IMR-90 (cell line): ENCODE measurements around the gene ADAMTS3.

Experiments
- CHD1 ChIP-seq: IDR thresholded peaks from 2 replicates; pipeline ENCODE4 v1.6.1; 2012; ENCODE audit warnings: low read depth, low read length, improper control_type of control experiment
- CTCF ChIP-seq: conservative IDR thresholded peaks from 2 replicates; pipeline ENCODE4 v1.5.1; 2012; ENCODE audit warnings: mild to moderate bottlenecking, low read depth, low read length, improper control_type of control experiment
- POLR2A ChIP-seq: IDR thresholded peaks from 2 replicates; pipeline ENCODE4 v1.6.1; 2012; ENCODE audit warnings: mild to moderate bottlenecking, low read depth, low read length
- RFX5 ChIP-seq: IDR thresholded peaks from 2 replicates; pipeline ENCODE4 v1.8.0; 2012; ENCODE audit warnings: low read depth, mild to moderate bottlenecking, low read length, moderate library complexity
- SMC3 ChIP-seq: fragments of 150-350 bp; IDR thresholded peaks from 2 replicates; pipeline ENCODE4 v1.6.1; 2016; ENCODE audit warnings: low read depth, mild to moderate bottlenecking, antibody characterized with exemption, low read length, moderate library complexity
- USF2 ChIP-seq: fragments of 150-350 bp; IDR thresholded peaks from 2 replicates; pipeline ENCODE4 v1.6.1; 2017; ENCODE audit warnings: mild to moderate bottlenecking, antibody characterized with exemption, low read length, low read depth
- TF ChIP-seq, protein P1 (sequence below): fragments of 150-350 bp; IDR thresholded peaks from 2 replicates; pipeline ENCODE4 v1.6.1; 2016; ENCODE audit warnings: low read depth, mild to moderate bottlenecking, low read length, moderate library complexity, borderline replicate concordance

- TF ChIP-seq CHD1: no peak
- no peak for TF ChIP-seq POLR2A
- no peak for TF ChIP-seq USF2
- no peak for TF ChIP-seq CTCF
- no peak for TF ChIP-seq SMC3
- TF ChIP-seq, protein P1, sequence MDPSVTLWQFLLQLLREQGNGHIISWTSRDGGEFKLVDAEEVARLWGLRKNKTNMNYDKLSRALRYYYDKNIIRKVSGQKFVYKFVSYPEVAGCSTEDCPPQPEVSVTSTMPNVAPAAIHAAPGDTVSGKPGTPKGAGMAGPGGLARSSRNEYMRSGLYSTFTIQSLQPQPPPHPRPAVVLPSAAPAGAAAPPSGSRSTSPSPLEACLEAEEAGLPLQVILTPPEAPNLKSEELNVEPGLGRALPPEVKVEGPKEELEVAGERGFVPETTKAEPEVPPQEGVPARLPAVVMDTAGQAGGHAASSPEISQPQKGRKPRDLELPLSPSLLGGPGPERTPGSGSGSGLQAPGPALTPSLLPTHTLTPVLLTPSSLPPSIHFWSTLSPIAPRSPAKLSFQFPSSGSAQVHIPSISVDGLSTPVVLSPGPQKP: no peak
- TF ChIP-seq RFX5: no peak
Observed at GRCh38 chr4:72397314-72397713, 171.7 kb downstream of the ADAMTS3 start.
